ENCODE data around the gene FBXL7. TPM values are rescaled to one million over a fixed set of nuclear protein-coding genes. Genes with fewer than 3 reads are reported as not detected.

Gene FBXL7
- total RNA-seq, 1 donor from 2014 or later = 12.3 TPM

GRCh38 chr5:15595929-15596328 is 95.9 kb downstream of the FBXL7 start:
- Histone ChIP-seq H3K36me3 (no peaks in the 10 kb centered on the region), H4K20me1 (ENCODE audit: low read depth) (no peaks in the 10 kb centered on the region), H3K27ac (no peak overlapping the region), H3K4me1 (peaks cover 11% of the 10 kb centered on the region), H3K4me3 (no peak overlapping the region), H3K27me3 (no peaks in the 10 kb centered on the region), H3K9ac (no peak overlapping the region), H3K4me2 (no peak overlapping the region), H3K9me3 (ENCODE audit: low read depth) (no peaks in the 10 kb centered on the region), H2AFZ (replicated peaks) (no peak overlapping the region), H3K79me2 (ENCODE audit: low read depth) (peaks cover 31% of the 10 kb centered on the region), H3F3A (ENCODE audit: low read depth) (no peaks in the 10 kb centered on the region)
- H3K9me3 Mint-ChIP-seq = no peaks in the 10 kb centered on the region
- H3K27ac Mint-ChIP-seq = no peak overlapping the region
- H3K4me1 Mint-ChIP-seq = peaks cover 14% of the 10 kb centered on the region
- H3K36me3 Mint-ChIP-seq = peaks cover 4% of the 10 kb centered on the region
- TF ChIP-seq CTCF (IDR thresholded peaks at IDR 0.05) (no peak), EZH2 (IDR thresholded peaks at IDR 0.05) (no peak), EZH2phosphoT487 (IDR thresholded peaks at IDR 0.05) (no peak)
- no peak overlapping the region for H3K4me3 Mint-ChIP-seq
- H3K27me3 Mint-ChIP-seq (ENCODE audit: insufficient read depth, low read depth) = no peaks in the 10 kb centered on the region
- DNase-seq (ENCODE audit: low spot score) = no peak

DNA sequence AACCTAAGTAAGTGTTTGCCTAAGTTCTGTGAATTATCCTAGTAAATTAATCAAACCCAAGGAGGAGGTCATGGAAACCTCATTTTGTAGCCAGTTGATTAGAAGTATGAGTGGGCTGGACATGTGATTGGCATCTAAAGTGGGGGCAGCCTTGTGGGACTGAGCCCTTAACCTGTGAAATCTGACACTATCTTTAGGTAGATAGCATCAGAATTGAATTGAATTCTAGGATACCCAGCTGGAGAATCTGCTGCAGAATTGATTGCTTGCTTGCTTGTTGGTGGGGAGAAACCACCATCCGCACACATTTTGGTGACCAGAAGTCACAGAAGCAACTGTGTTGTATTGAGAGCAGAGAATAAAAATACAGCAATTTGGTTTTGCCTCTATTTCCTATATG is 97.0 kb downstream of the FBXL7 start:
- H3K27ac Mint-ChIP-seq = no peak overlapping the region
- TF ChIP-seq CTCF (IDR thresholded peaks at IDR 0.05) = no peak
- TF ChIP-seq EZH2phosphoT487 (IDR thresholded peaks at IDR 0.05) = no peak
- no peak for TF ChIP-seq EZH2 (IDR thresholded peaks at IDR 0.05)

DNA sequence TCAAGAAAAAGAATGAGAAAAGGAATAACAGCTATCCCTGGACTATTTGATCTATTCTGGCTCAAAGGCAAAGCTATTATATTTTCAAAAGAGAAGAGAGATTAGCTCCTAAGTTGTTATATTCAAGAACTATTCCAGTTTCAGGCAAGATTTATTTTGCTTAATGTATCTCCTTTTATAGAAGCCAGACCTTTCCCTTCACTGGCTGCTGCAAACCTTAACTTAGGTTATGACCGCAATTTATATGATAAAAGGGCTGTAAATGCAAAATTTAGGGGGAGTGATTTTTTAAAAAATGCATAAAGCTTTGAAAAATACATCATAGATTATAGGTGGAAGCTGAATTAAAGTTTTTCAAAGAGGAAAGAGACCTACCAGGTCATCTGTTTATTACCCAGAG is 97.8 kb downstream of the FBXL7 start:
- Histone ChIP-seq H3K27me3 (no peaks in the 10 kb centered on the region), H3F3A (ENCODE audit: low read depth) (no peaks in the 10 kb centered on the region), H2AFZ (replicated peaks) (no peak overlapping the region), H3K79me2 (ENCODE audit: low read depth) (peaks cover 38% of the 10 kb centered on the region), H3K27ac (no peak overlapping the region), H3K36me3 (no peaks in the 10 kb centered on the region), H3K4me1 (peaks cover 12% of the 10 kb centered on the region), H3K9me3 (ENCODE audit: low read depth) (no peaks in the 10 kb centered on the region), H3K4me3 (no peak overlapping the region), H4K20me1 (ENCODE audit: low read depth) (no peaks in the 10 kb centered on the region), H3K9ac (no peak overlapping the region), H3K4me2 (no peak overlapping the region)
- H3K4me1 Mint-ChIP-seq = peaks cover 20% of the 10 kb centered on the region
- H3K4me3 Mint-ChIP-seq = no peak overlapping the region
- H3K36me3 Mint-ChIP-seq = peaks cover 14% of the 10 kb centered on the region
- no peak for DNase-seq (ENCODE audit: low spot score)
- TF ChIP-seq EZH2phosphoT487 (IDR thresholded peaks at IDR 0.05) = no peak
- no peak for TF ChIP-seq EZH2 (IDR thresholded peaks at IDR 0.05)
- TF ChIP-seq CTCF (IDR thresholded peaks at IDR 0.05) = no peak
- H3K27ac Mint-ChIP-seq = no peak overlapping the region
- no peaks in the 10 kb centered on the region for H3K9me3 Mint-ChIP-seq
- H3K27me3 Mint-ChIP-seq (ENCODE audit: insufficient read depth, low read depth) = no peaks in the 10 kb centered on the region

More for the DNA sequence above, 97.0 kb downstream of the FBXL7 start:
- Histone ChIP-seq H3F3A (ENCODE audit: low read depth) (no peaks in the 10 kb centered on the region), H3K9me3 (ENCODE audit: low read depth) (no peaks in the 10 kb centered on the region), H3K27me3 (no peaks in the 10 kb centered on the region), H3K4me3 (no peak overlapping the region), H3K36me3 (no peaks in the 10 kb centered on the region), H3K79me2 (ENCODE audit: low read depth) (peaks cover 32% of the 10 kb centered on the region), H3K4me2 (no peak overlapping the region), H3K9ac (no peak overlapping the region), H2AFZ (replicated peaks) (no peak overlapping the region), H4K20me1 (ENCODE audit: low read depth) (no peaks in the 10 kb centered on the region), H3K27ac (no peak overlapping the region), H3K4me1 (peaks cover 12% of the 10 kb centered on the region)
- Mint-ChIP-seq H3K36me3 (peaks cover 10% of the 10 kb centered on the region), H3K9me3 (no peaks in the 10 kb centered on the region), H3K4me1 (peaks cover 20% of the 10 kb centered on the region), H3K4me3 (no peak overlapping the region), H3K27me3 (ENCODE audit: insufficient read depth, low read depth) (no peaks in the 10 kb centered on the region)
- DNase-seq (ENCODE audit: low spot score) = no peak
